ENCODE measurements around the gene SPTBN1. TPM values are rescaled to one million over a fixed set of nuclear protein-coding genes. Genes with fewer than 3 reads are reported as not detected.

SPTBN1 gene
- total and polyA plus RNA-seq, 2 experiments from 2014 or later, result 57.7 to 187 TPM

- Histone ChIP-seq H3F3A (ENCODE audit: insufficient read depth) (peaks cover 4% of the 10 kb centered on the region; the same call in 1 of the 2 replicates), H3K27ac (no peak overlapping the region), H3K4me3 (no peak overlapping the region), H4K20me1 (ENCODE audit: insufficient read depth) (peaks cover 10% of the 10 kb centered on the region; the same call in 1 of the 2 replicates), H3K4me2 (ENCODE audit: unreplicated experiment) (no peak overlapping the region), H3K36me3 (ENCODE audit: low read depth) (peaks cover 8% of the 10 kb centered on the region; the same call in 1 of the 2 replicates), H3K9me3 (ENCODE audit: low read depth) (no peaks in the 10 kb centered on the region), H3K27me3 (replicated peaks; ENCODE audit: insufficient read depth) (no peaks in the 10 kb centered on the region), H3K79me2 (ENCODE audit: insufficient read depth) (peaks cover 98% of the 10 kb centered on the region), H3K9me2 (ENCODE audit: insufficient read depth) (no peaks in the 10 kb centered on the region), H2AFZ (no peak overlapping the region), H3K9ac (no peak overlapping the region), H3K4me1 (ENCODE audit: insufficient read depth) (peaks cover 27% of the 10 kb centered on the region)
- in situ Hi-C loops (cut with MboI), result no loop called here
- no peak for DNase-seq
- WGBS, 2 experiments (ENCODE audit: low coverage in 1 of 2, low lambda C conversion rate in 2 of 2, missing lambda C conversion rate in 2 of 2), result 73 to 78% methylated on average over 3 of the region's 3 CpGs
- TF ChIP-seq EZH2phosphoT487 (IDR thresholded peaks at IDR 0.05; ENCODE audit: insufficient read depth, low read depth) (no peak), EZH2 (IDR thresholded peaks at IDR 0.05; ENCODE audit: insufficient read depth, poor library complexity, severe bottlenecking) (no peak)
These were observed 153.5 kb downstream of the SPTBN1 start for GRCh38 chr2:54609647-54610046.

- Histone ChIP-seq H3K4me1 (ENCODE audit: insufficient read depth) (peaks cover 27% of the 10 kb centered on the region), H3K4me2 (ENCODE audit: unreplicated experiment) (peak overlapping the region; percentile 8), H3K27ac (no peak overlapping the region), H3K9ac (no peak overlapping the region), H3K9me2 (ENCODE audit: insufficient read depth) (no peaks in the 10 kb centered on the region), H3K9me3 (ENCODE audit: low read depth) (no peaks in the 10 kb centered on the region), H4K20me1 (ENCODE audit: insufficient read depth) (peaks cover 10% of the 10 kb centered on the region; the same call in 1 of the 2 replicates), H2AFZ (no peak overlapping the region), H3K4me3 (no peak overlapping the region), H3F3A (ENCODE audit: insufficient read depth) (peaks cover 4% of the 10 kb centered on the region; the same call in 1 of the 2 replicates), H3K27me3 (replicated peaks; ENCODE audit: insufficient read depth) (no peaks in the 10 kb centered on the region), H3K36me3 (ENCODE audit: low read depth) (peaks cover 15% of the 10 kb centered on the region; the same call in 1 of the 2 replicates), H3K79me2 (ENCODE audit: insufficient read depth) (peaks cover 98% of the 10 kb centered on the region)
- 3 to 16% methylated on average over 1 of the region's 1 CpG for WGBS, 2 experiments (ENCODE audit: low coverage in 1 of 2, low lambda C conversion rate in 2 of 2, missing lambda C conversion rate in 2 of 2)
- TF ChIP-seq EZH2phosphoT487 (IDR thresholded peaks at IDR 0.05; ENCODE audit: insufficient read depth, low read depth) (no peak), EZH2 (IDR thresholded peaks at IDR 0.05; ENCODE audit: insufficient read depth, poor library complexity, severe bottlenecking) (no peak)
- in situ Hi-C loops (cut with MboI), result no loop called here
- peak; percentile 67 for DNase-seq
These were observed 154.6 kb downstream of the SPTBN1 start for GRCh38 chr2:54610700-54611099.

GRCh38 chr2:54611830-54612545 is 155.9 kb downstream of the SPTBN1 start:
- Histone ChIP-seq H3K27ac (no peak overlapping the region), H3K9me3 (ENCODE audit: low read depth) (no peaks in the 10 kb centered on the region), H3K9me2 (ENCODE audit: insufficient read depth) (no peaks in the 10 kb centered on the region), H3F3A (ENCODE audit: insufficient read depth) (peaks cover 9% of the 10 kb centered on the region; the same call in 1 of the 2 replicates), H3K27me3 (replicated peaks; ENCODE audit: insufficient read depth) (no peaks in the 10 kb centered on the region), H3K79me2 (ENCODE audit: insufficient read depth) (peaks cover 94% of the 10 kb centered on the region), H3K36me3 (ENCODE audit: low read depth) (peaks cover 28% of the 10 kb centered on the region), H3K9ac (no peak overlapping the region), H3K4me2 (ENCODE audit: unreplicated experiment) (no peak overlapping the region), H3K4me1 (ENCODE audit: insufficient read depth) (peaks cover 14% of the 10 kb centered on the region), H2AFZ (no peak overlapping the region), H3K4me3 (no peak overlapping the region), H4K20me1 (ENCODE audit: insufficient read depth) (peaks cover 10% of the 10 kb centered on the region; the same call in 1 of the 2 replicates)
- no peak for DNase-seq
- TF ChIP-seq EZH2 (IDR thresholded peaks at IDR 0.05; ENCODE audit: insufficient read depth, poor library complexity, severe bottlenecking) (no peak), EZH2phosphoT487 (IDR thresholded peaks at IDR 0.05; ENCODE audit: insufficient read depth, low read depth) (no peak)
- in situ Hi-C loops (cut with MboI), result no loop called here
- WGBS, 2 experiments (ENCODE audit: low coverage in 1 of 2, low lambda C conversion rate in 2 of 2, missing lambda C conversion rate in 2 of 2), result 96 to 98% methylated on average over 14 of the region's 14 CpGs

GRCh38 chr2:54613386-54613785 is 157.3 kb downstream of the SPTBN1 start:
- Histone ChIP-seq H3K9ac (no peak overlapping the region), H2AFZ (no peak overlapping the region), H3K9me2 (ENCODE audit: insufficient read depth) (no peaks in the 10 kb centered on the region), H3F3A (ENCODE audit: insufficient read depth) (peaks cover 9% of the 10 kb centered on the region; the same call in 1 of the 2 replicates), H3K4me3 (no peak overlapping the region), H3K9me3 (ENCODE audit: low read depth) (no peaks in the 10 kb centered on the region), H3K36me3 (ENCODE audit: low read depth) (peaks cover 42% of the 10 kb centered on the region), H4K20me1 (ENCODE audit: insufficient read depth) (peaks cover 10% of the 10 kb centered on the region; the same call in 1 of the 2 replicates), H3K4me1 (ENCODE audit: insufficient read depth) (peaks cover 13% of the 10 kb centered on the region), H3K27ac (no peak overlapping the region), H3K4me2 (ENCODE audit: unreplicated experiment) (no peak overlapping the region), H3K79me2 (ENCODE audit: insufficient read depth) (peaks cover 86% of the 10 kb centered on the region), H3K27me3 (replicated peaks; ENCODE audit: insufficient read depth) (no peaks in the 10 kb centered on the region)
- WGBS, 2 experiments (ENCODE audit: low coverage in 1 of 2, low lambda C conversion rate in 2 of 2, missing lambda C conversion rate in 2 of 2), result 93 to 98% methylated on average over 2 of the region's 2 CpGs
- TF ChIP-seq EZH2phosphoT487 (IDR thresholded peaks at IDR 0.05; ENCODE audit: insufficient read depth, low read depth), result no peak
- no peak for TF ChIP-seq EZH2 (IDR thresholded peaks at IDR 0.05; ENCODE audit: insufficient read depth, poor library complexity, severe bottlenecking)
- no peak for DNase-seq
- in situ Hi-C loops (cut with MboI), result no loop called here

Data from GM23248 (cell line).